ENCODE results near the gene PNLIP.

- TF ChIP-seq EZH2 (IDR thresholded peaks at IDR 0.05; ENCODE audit: borderline replicate concordance, low read length) (no peak), CTCF (IDR thresholded peaks at IDR 0.05; ENCODE audit: low read length) (no peak)
Observed at GRCh38 chr10:116615199-116615776, 69.6 kb downstream of the PNLIP start.
